H1 (cell line): ENCODE data around the gene TEX29. TPM values are rescaled to one million over a fixed set of nuclear protein-coding genes. Genes with fewer than 3 reads are reported as not detected.

Source experiments
- CTCF ChIA-PET: fragments of 300-600 bp; sonication (Branson Sonifier 250); formaldehyde crosslinking; loops from one replicate; lab custom pipeline; 2021; ENCODE audit not compliant: partially characterized antibody; lab: Charles Lee
- POLR2A ChIA-PET: fragments of 300-600 bp; sonication (Branson Sonifier 250); formaldehyde crosslinking; loops from one replicate; lab custom pipeline; 2021; ENCODE audit warnings: inconsistent platforms; ENCODE audit not compliant: partially characterized antibody; lab: Charles Lee
- DNase-seq, 2 experiments: peaks; one replicate each; pipeline versions ENCODE4 v3.0.0 to v3.0.0-alpha.2; 2010 to 2022; ENCODE audit warnings: low spot score in 2 of 2, low read depth in 1 of 2, mixed read lengths in 1 of 2
- FAIRE-seq: peaks from 2 replicates; lab custom pipeline; 2011; peaks lifted over from hg19 to GRCh38; lab: Jason Lieb, UNC
- H2AFZ ChIP-seq: 2 replicates; pipeline ENCODE4 v1.8.1; 2012; ENCODE audit warnings: low read length, inconsistent platforms
- H2AK5ac ChIP-seq: 2 replicates; pipeline ENCODE4 v1.6.1; 2013; ENCODE audit warnings: low read depth, low read length
- H2BK120ac ChIP-seq: replicated peaks from 2 replicates; pipeline ENCODE3; 2013; ENCODE audit warnings: low read depth, low read length, inconsistent platforms
- H2BK12ac ChIP-seq: 2 replicates; pipeline ENCODE4 v1.6.1; 2013; ENCODE audit warnings: low read depth, low read length
- H2BK15ac ChIP-seq: 2 replicates; pipeline ENCODE4 v1.6.1; 2013; ENCODE audit warnings: low read length
- H2BK20ac ChIP-seq: 2 replicates; pipeline ENCODE4 v1.6.1; 2013; ENCODE audit warnings: low read length
- H2BK5ac ChIP-seq: 2 replicates; pipeline ENCODE4 v1.6.1; 2013; ENCODE audit warnings: low read depth, low read length
- H3K14ac ChIP-seq: 2 replicates; pipeline ENCODE4 v1.6.1; 2013; ENCODE audit warnings: inconsistent platforms; ENCODE audit not compliant: insufficient read length
- H3K18ac ChIP-seq: 2 replicates; pipeline ENCODE4 v1.6.1; 2013; ENCODE audit warnings: low read length; ENCODE audit errors: extremely low read depth
- H3K23ac ChIP-seq: 2 replicates; pipeline ENCODE4 v1.6.1; 2013; ENCODE audit warnings: inconsistent platforms; ENCODE audit not compliant: insufficient read length
- H3K23me2 ChIP-seq: 2 replicates; pipeline ENCODE4 v1.6.1; 2013; ENCODE audit warnings: low read depth, low read length
- H3K27ac ChIP-seq: 2 replicates; pipeline ENCODE4 v1.6.1; 2011; ENCODE audit warnings: low read depth, low read length, inconsistent platforms
- H3K27me3 ChIP-seq, 4 experiments: replicated peaks in 1 of 4; 1 replicate in 1 of 4; 2 replicates in 3 of 4; pipeline versions ENCODE4 v1.6.1 to v1.8.1; 2011 to 2013; ENCODE audit warnings: low read length in 3 of 4, mild to moderate bottlenecking in 3 of 4, inconsistent platforms in 2 of 4, mixed read lengths in 2 of 4, moderate library complexity in 1 of 4; ENCODE audit not compliant: control insufficient read depth in 3 of 4, insufficient read depth in 3 of 4; ENCODE audit errors: extremely low read depth in 1 of 4
- H3K36me3 ChIP-seq, 4 experiments: 2 replicates each; pipeline versions ENCODE4 v1.6.1 to v1.8.1; 2011 to 2013; ENCODE audit warnings: mild to moderate bottlenecking in 4 of 4, low read length in 3 of 4, moderate library complexity in 2 of 4, control low read depth in 1 of 4, inconsistent platforms in 1 of 4; ENCODE audit not compliant: insufficient read depth in 4 of 4, control insufficient read depth in 2 of 4
- H3K4ac ChIP-seq: replicated peaks from 2 replicates; pipeline ENCODE3; 2013; ENCODE audit warnings: low read length, low read depth, mixed read lengths, inconsistent platforms; ENCODE audit not compliant: insufficient read length
- H3K4me1 ChIP-seq, 4 experiments: replicated peaks in 1 of 4; 1 replicate in 1 of 4; 2 replicates in 3 of 4; pipeline versions ENCODE4 v1.6.1 to v1.8.1; 2011 to 2013; ENCODE audit warnings: low read length in 3 of 4, inconsistent platforms in 2 of 4, mixed read lengths in 1 of 4; ENCODE audit not compliant: insufficient read depth in 4 of 4, control insufficient read depth in 3 of 4
- H3K4me2 ChIP-seq, 2 experiments: 2 replicates each; pipeline versions ENCODE4 v1.6.1 to v1.8.1; 2011 to 2013; ENCODE audit warnings: low read depth in 2 of 2, low read length in 2 of 2, control low read depth in 1 of 2, inconsistent platforms in 1 of 2, mild to moderate bottlenecking in 1 of 2; ENCODE audit not compliant: insufficient read depth in 1 of 2
- H3K4me3 ChIP-seq, 4 experiments: fragments of 200-600, 300-600 bp in 1 of 4; sonication (generic), shearing (Covaris generic), sonication (Bioruptor Twin) in 1 of 4; 2 replicates each; pipeline versions ENCODE4 v1.5.1 to v1.8.1; 2011 to 2016; ENCODE audit warnings: low read length in 4 of 4, low read depth in 3 of 4, control low read depth in 2 of 4, inconsistent platforms in 2 of 4, mild to moderate bottlenecking in 2 of 4, mixed read lengths in 1 of 4, moderate library complexity in 1 of 4; ENCODE audit not compliant: insufficient read depth in 2 of 4; ENCODE audit errors: extremely low read depth in 1 of 4
- H3K56ac ChIP-seq: replicated peaks from 2 replicates; pipeline ENCODE3; 2013; ENCODE audit warnings: low read depth, mild to moderate bottlenecking, mixed read lengths, low read length, inconsistent platforms; ENCODE audit not compliant: insufficient read length
- H3K79me1 ChIP-seq: 2 replicates; pipeline ENCODE4 v1.6.1; 2013; ENCODE audit warnings: low read depth, low read length, control low read depth
- H3K79me2 ChIP-seq, 2 experiments: 2 replicates each; pipeline versions ENCODE4 v1.6.1 to v1.8.1; 2012 to 2013; ENCODE audit warnings: low read length in 2 of 2, mild to moderate bottlenecking in 2 of 2, inconsistent platforms in 1 of 2; ENCODE audit not compliant: insufficient read depth in 2 of 2, control insufficient read depth in 1 of 2
- H3K9ac ChIP-seq, 4 experiments: replicated peaks in 1 of 4; 1 replicate in 1 of 4; 2 replicates in 3 of 4; pipeline versions ENCODE4 v1.6.1 to v1.8.1; 2011 to 2013; ENCODE audit warnings: low read depth in 3 of 4, low read length in 3 of 4, control low read depth in 2 of 4, mild to moderate bottlenecking in 2 of 4, moderate library complexity in 2 of 4, inconsistent platforms in 1 of 4; ENCODE audit errors: extremely low read depth in 1 of 4
- H3K9me3 ChIP-seq, 2 experiments: 2 replicates each; pipeline versions ENCODE4 v1.6.1 to v1.8.1; 2012 to 2013; ENCODE audit warnings: mild to moderate bottlenecking in 2 of 2, moderate library complexity in 2 of 2, control low read depth in 1 of 2, inconsistent platforms in 1 of 2, low read depth in 1 of 2, low read length in 1 of 2, mixed read lengths in 1 of 2; ENCODE audit not compliant: insufficient read depth in 2 of 2
- H4K20me1 ChIP-seq, 2 experiments: replicated peaks in 1 of 2; 2 replicates each; pipeline versions ENCODE3 to v1.8.1; 2011 to 2013; ENCODE audit warnings: inconsistent platforms in 2 of 2, low read length in 2 of 2, mild to moderate bottlenecking in 1 of 2; ENCODE audit not compliant: insufficient read depth in 2 of 2, control insufficient read depth in 1 of 2
- H4K5ac ChIP-seq: 2 replicates; pipeline ENCODE4 v1.6.1; 2013; ENCODE audit warnings: low read length, low read depth, mixed read lengths, inconsistent platforms; ENCODE audit not compliant: insufficient read length
- H4K8ac ChIP-seq: 2 replicates; pipeline ENCODE4 v1.8.0; 2013; ENCODE audit warnings: mild to moderate bottlenecking, moderate library complexity, low read length, inconsistent platforms; ENCODE audit not compliant: insufficient read depth; ENCODE audit errors: extremely low read depth
- H4K91ac ChIP-seq: replicated peaks from 2 replicates; pipeline ENCODE3; 2013; ENCODE audit warnings: low read length, mixed read lengths, inconsistent platforms; ENCODE audit not compliant: insufficient read length
- BCL11A ChIP-seq, 2 experiments: IDR thresholded peaks; one replicate each; pipeline ENCODE4 v1.6.1; 2011; ENCODE audit warnings: low read depth in 2 of 2, low read length in 2 of 2, mild to moderate bottlenecking in 2 of 2
- CEBPB ChIP-seq: IDR thresholded peaks from 2 replicates; pipeline ENCODE4 v1.6.1; 2012; ENCODE audit warnings: low read depth, low read length
- EZH2 ChIP-seq: fragments of 200-600 bp; sonication (generic); IDR thresholded peaks from 2 replicates; pipeline ENCODE4 v1.7.1; 2012; ENCODE audit warnings: low read depth, mild to moderate bottlenecking, moderate library complexity, low read length, inconsistent platforms; ENCODE audit not compliant: severe bottlenecking
- HDAC2 ChIP-seq, 2 experiments: fragments of 300-600 bp in 1 of 2; sonication (generic) in 1 of 2; IDR thresholded peaks; 2 replicates each; pipeline ENCODE4 v1.6.1; 2011 to 2012; ENCODE audit warnings: low read depth in 2 of 2, low read length in 2 of 2, mild to moderate bottlenecking in 2 of 2, moderate library complexity in 2 of 2, borderline replicate concordance in 1 of 2, inconsistent platforms in 1 of 2
- KDM1A ChIP-seq: fragments of 200-600, 300-600 bp; sonication (generic); IDR thresholded peaks from 2 replicates; pipeline ENCODE4 v1.7.1; 2016; ENCODE audit warnings: mild to moderate bottlenecking, low read length, borderline replicate concordance
- MAX ChIP-seq: IDR thresholded peaks from 2 replicates; pipeline ENCODE4 v1.6.1; 2012; ENCODE audit warnings: inconsistent platforms
- PHF8 ChIP-seq: fragments of 200-600 bp; sonication (generic); conservative IDR thresholded peaks from 2 replicates; pipeline ENCODE4 v1.7.1; 2012; ENCODE audit warnings: low read depth, mild to moderate bottlenecking, inconsistent platforms, low read length, moderate library complexity
- POU5F1 ChIP-seq: IDR thresholded peaks from 2 replicates; pipeline ENCODE4 v1.6.1; 2011; ENCODE audit warnings: low read depth, mild to moderate bottlenecking, low read length, moderate library complexity
- RFX5 ChIP-seq: IDR thresholded peaks from 2 replicates; pipeline ENCODE4 v1.6.1; 2011; ENCODE audit warnings: low read depth, low read length, improper control_type of control experiment, borderline replicate concordance
- TEAD4 ChIP-seq: IDR thresholded peaks from 2 replicates; pipeline ENCODE4 v1.6.1; 2012; ENCODE audit warnings: low read depth, low read length, inconsistent platforms, mixed read lengths
- ZNF274 ChIP-seq: IDR thresholded peaks from 2 replicates; pipeline ENCODE4 v1.7.0; 2012; ENCODE audit warnings: low read length, borderline replicate concordance; ENCODE audit errors: extremely low read depth
- WGBS, 2 experiments: shearing (Covaris generic) in 1 of 2; methylation state at CpG; one replicate each; pipeline versions ENCODE4 v1.1.6 to v1.1.7; 2013 to 2015; ENCODE audit warnings: low lambda C conversion rate in 2 of 2, mixed read lengths in 2 of 2, inconsistent platforms in 1 of 2, low coverage in 1 of 2, missing lambda C conversion rate in 1 of 2; ENCODE audit not compliant: insufficient replicate concordance in 2 of 2, insufficient coverage in 1 of 2, insufficient read length in 1 of 2; ENCODE audit errors: extremely low coverage in 1 of 2, missing lambda C conversion rate in 1 of 2; 5-methylcytosine and 5-hydroxymethylcytosine counted together
- polyA plus RNA-seq, 7 experiments: library from polyadenylated mRNA; depleted of rRNA in 3 of 7; stranded (reverse) in 5 of 7; unstranded in 2 of 7; fragments of >200 nt in 5 of 7; fragments of 200-250 nt in 2 of 7; gene quantifications; 1 replicate in 5 of 7; 2 replicates in 1 of 7; 4 replicates in 1 of 7; pipeline versions ENCODE4 v1.2.1 to v1.2.3, GENCODE V29; 2011 to 2013; ENCODE audit warnings: missing spikeins in 2 of 7, mixed read lengths in 2 of 7
- total RNA-seq: library from RNA; stranded (reverse); fragmentation: NEBNext Ultra II Directional; extraction: Animal tissue kit (Norgen Biotek cat#: 25700); gene quantifications from 2 replicates; pipeline ENCODE4 v1.2.1, GENCODE V29; 2021

The TEX29 gene
- total and polyA plus RNA-seq, 2 of the 8 experiments (the other 6 are each of a cell fraction or from before 2014, with no cell fraction given) = 0.08 TPM; not detected in 1

- H3K23ac ChIP-seq = no peak overlapping the region
- no peak overlapping the region for H4K5ac ChIP-seq
- H3K36me3 ChIP-seq = no peaks in the 10 kb centered on the region
- H3K79me1 ChIP-seq = no peaks in the 10 kb centered on the region
- peaks cover 3% of the 10 kb centered on the region; the same call in 1 of the 2 replicates for H3K23me2 ChIP-seq
- no peak overlapping the region for H3K56ac ChIP-seq
- H2AFZ ChIP-seq = no peak overlapping the region
- no peaks in the 10 kb centered on the region for H3K79me2 ChIP-seq
- WGBS, 2 experiments = 65% methylated on average over 11 of the region's 11 CpGs; no CpG with 5 or more reads in 1 of the 2 experiments
- H4K91ac ChIP-seq = no peak overlapping the region
- no peak overlapping the region for H3K9ac ChIP-seq
- H3K27me3 ChIP-seq = no peaks in the 10 kb centered on the region
- peak overlapping the region; percentile 51; the same call in 1 of the 2 replicates for H3K18ac ChIP-seq
- H4K20me1 ChIP-seq = no peaks in the 10 kb centered on the region
- no peak overlapping the region for H3K4me3 ChIP-seq
- H4K8ac ChIP-seq = no peak overlapping the region; the same call in 1 of the 2 replicates
- peak overlapping the region; percentile 35; the same call in 1 of the 2 replicates for H2BK20ac ChIP-seq
- DNase-seq (peak in 1 of 2 experiments; percentile 62), FAIRE-seq (no peak)
- ChIA-PET POLR2A (no interaction called here), CTCF (interaction anchor here (0.9 to 1.3 kb wide), 3 partner anchors 18 to 70 kb away, joined by 3 to 4 read pairs (median 3); no protein-coding TSS in a partner anchor)
- no peak overlapping the region for H3K27ac ChIP-seq
- peaks cover 0 to 7% (median 5%) of the 10 kb centered on the region in 4 experiments; a peak in 5 of 7 replicates for H3K4me1 ChIP-seq
- H3K9me3 ChIP-seq = no peaks in the 10 kb centered on the region
- peak overlapping the region; percentile 24 for H2BK120ac ChIP-seq
- peak overlapping the region; percentile 18; the same call in 1 of the 2 replicates for H2BK5ac ChIP-seq
- H2BK15ac ChIP-seq = no peak overlapping the region
- no peak overlapping the region for H3K14ac ChIP-seq
- no peak overlapping the region for H3K4ac ChIP-seq
- peak overlapping the region; percentile 91 for H2BK12ac ChIP-seq
- 0 out of 2 replicates have a peak overlapping the region, but pooled peaks have one; percentile 8 for H2AK5ac ChIP-seq
- peak overlapping the region; percentile 9 to 50; a peak in 2 of 4 replicates for H3K4me2 ChIP-seq
- TF ChIP-seq MAX = peak; percentile 33; the same call in 1 of the 2 replicates
- no peak for TF ChIP-seq RFX5
- 0 out of 2 replicates have a peak, but pooled peaks have one; percentile 43 for TF ChIP-seq KDM1A
- TF ChIP-seq ZNF274 = no peak
- TF ChIP-seq EZH2 = no peak
- no peak for TF ChIP-seq PHF8
- peak; percentile 97 for TF ChIP-seq TEAD4
- no peak for TF ChIP-seq CEBPB
- TF ChIP-seq HDAC2 (IDR thresholded peaks at IDR 0.05; ENCODE audit: borderline replicate concordance in 1 of 2, low read depth in 2 of 2, low read length in 2 of 2) = 0 out of 4 replicates have a peak, but pooled peaks of 1 of the 2 experiments have one; percentile 7
- TF ChIP-seq BCL11A (IDR thresholded peaks at IDR 0.05; ENCODE audit: low read depth in 2 of 2, low read length in 2 of 2) = no peak
- 0 out of 2 replicates have a peak, but pooled peaks have one; percentile 21 for TF ChIP-seq POU5F1
These were observed 38.9 kb downstream of the TEX29 start for GRCh38 chr13:111359237-111359915.
